HepG2 (cell line): Measurements from ENCODE around the gene TASP1. TPM values are rescaled to one million over a fixed set of nuclear protein-coding genes. Genes with fewer than 3 reads are reported as not detected.
A peak's percentile ranks its signal among the peaks of the same experiment; 100 is the strongest.

Experiments
- AFF4 ChIP-seq: sonication (generic); formaldehyde crosslinking; IDR thresholded peaks from 2 replicates; pipeline ENCODE4 v1.4.0; 2020; ENCODE audit warnings: missing genetic modification reagents
- CREM ChIP-seq, 2 experiments: sonication (generic) in 1 of 2; formaldehyde crosslinking in 1 of 2; IDR thresholded peaks; 2 replicates each; pipeline versions ENCODE4 v1.4.0 to v1.6.1; 2016 to 2020; ENCODE audit warnings: antibody characterized with exemption in 1 of 2, mild to moderate bottlenecking in 1 of 2, missing genetic modification reagents in 1 of 2
- CSRNP2 ChIP-seq: sonication (generic); formaldehyde crosslinking; conservative IDR thresholded peaks from 2 replicates; pipeline ENCODE4 v1.8.0; 2022; ENCODE audit warnings: low read depth, missing genetic modification reagents
- DMTF1 ChIP-seq: sonication (generic); formaldehyde crosslinking; IDR thresholded peaks from 2 replicates; pipeline ENCODE4 v1.4.0; 2020; ENCODE audit warnings: mild to moderate bottlenecking, missing genetic modification reagents
- GATAD1 ChIP-seq: IDR thresholded peaks from 2 replicates; pipeline ENCODE4 v1.6.1; 2016; ENCODE audit warnings: missing genetic modification reagents, missing compliant biosample characterization
- HDAC2 ChIP-seq: sonication (generic); formaldehyde crosslinking; IDR thresholded peaks from 2 replicates; pipeline ENCODE4 v1.4.0; 2020; ENCODE audit warnings: missing genetic modification reagents
- MAX ChIP-seq: IDR thresholded peaks from 2 replicates; pipeline ENCODE4 v1.6.1; 2012; ENCODE audit warnings: inconsistent platforms
- MLLT10 ChIP-seq: sonication (generic); formaldehyde crosslinking; IDR thresholded peaks from 2 replicates; pipeline ENCODE4 v1.4.0; 2020; ENCODE audit warnings: missing genetic modification reagents
- NFATC3 ChIP-seq: sonication (generic); formaldehyde crosslinking; IDR thresholded peaks from 2 replicates; pipeline ENCODE4 v1.5.1; 2020; ENCODE audit warnings: mild to moderate bottlenecking, missing genetic modification reagents
- ONECUT2 ChIP-seq: sonication (generic); formaldehyde crosslinking; IDR thresholded peaks from 2 replicates; pipeline ENCODE4 v1.4.0; 2020; ENCODE audit warnings: missing genetic modification reagents
- POGK ChIP-seq: sonication (generic); formaldehyde crosslinking; conservative IDR thresholded peaks from 2 replicates; pipeline ENCODE4 v1.8.0; 2022; ENCODE audit warnings: mild to moderate bottlenecking, moderate library complexity, missing genetic modification reagents
- POGZ ChIP-seq: sonication (generic); formaldehyde crosslinking; IDR thresholded peaks from 2 replicates; pipeline ENCODE4 v1.4.0; 2020; ENCODE audit warnings: mild to moderate bottlenecking, missing genetic modification reagents
- ZNF44 ChIP-seq: sonication (generic); formaldehyde crosslinking; IDR thresholded peaks from 2 replicates; pipeline ENCODE4 v1.5.1; 2020; ENCODE audit warnings: mild to moderate bottlenecking, missing genetic modification reagents
- ZNF543 ChIP-seq: sonication (generic); formaldehyde crosslinking; IDR thresholded peaks from 2 replicates; pipeline ENCODE4 v1.4.0; 2020; ENCODE audit warnings: mild to moderate bottlenecking, missing genetic modification reagents
- ZNF546 ChIP-seq: sonication (generic); formaldehyde crosslinking; conservative IDR thresholded peaks from 2 replicates; pipeline ENCODE4 v1.8.1; 2023; ENCODE audit warnings: mild to moderate bottlenecking, missing genetic modification reagents
- ZNF784 ChIP-seq: sonication (generic); formaldehyde crosslinking; IDR thresholded peaks from 2 replicates; pipeline ENCODE4 v1.5.1; 2020; ENCODE audit warnings: missing genetic modification reagents, mild to moderate bottlenecking, borderline replicate concordance
- ZNF883 ChIP-seq: sonication (generic); formaldehyde crosslinking; IDR thresholded peaks from 2 replicates; pipeline ENCODE4 v1.5.1; 2020; ENCODE audit warnings: mild to moderate bottlenecking, missing genetic modification reagents; ENCODE audit errors: not compliant biosample characterization
- polyA plus RNA-seq, 8 experiments: library from polyadenylated mRNA; depleted of rRNA in 3 of 8; stranded (reverse) in 7 of 8; unstranded in 1 of 8; fragments of >200 nt; fragmentation: Illumina TruSeq in 4 of 8; extraction: Trizol in 4 of 8; gene quantifications; 2 replicates each; pipeline versions ENCODE4 v1.2.1 to v1.2.3, GENCODE V29; 2011 to 2016; ENCODE audit warnings: low read depth in 4 of 8, missing spikeins in 1 of 8, mixed read lengths in 1 of 8; ENCODE audit not compliant: insufficient read depth in 1 of 8
- total RNA-seq, 5 experiments: library from RNA; depleted of rRNA; stranded (reverse); fragments of >200 nt; fragmentation: Illumina TruSeq; extraction: Trizol; gene quantifications; 2 replicates each; pipeline ENCODE4 v1.2.3, GENCODE V29; 2016; ENCODE audit warnings: low read depth in 1 of 5

The TASP1 gene
- total and polyA plus RNA-seq, 2 of the 13 experiments (the other 11 are each of a cell fraction or from before 2014, with no cell fraction given), result 10.0 to 25.2 TPM

GRCh38 chr20:13681248-13682125 is 42.8 kb upstream of the TASP1 start (continued):
- TF ChIP-seq ZNF543 (CRISPR knock-in tag) (no peak), MLLT10 (CRISPR knock-in tag) (no peak), CREM (IDR thresholded peaks at IDR 0.05) (no peak; the same call in 1 of the 2 replicates), CREM (CRISPR knock-in tag; IDR thresholded peaks at IDR 0.05) (no peak), MAX (peak; percentile 59), AFF4 (CRISPR knock-in tag) (no peak), ZNF883 (CRISPR knock-in tag) (no peak), DMTF1 (CRISPR knock-in tag) (no peak), HDAC2 (peak; percentile 87), POGZ (CRISPR knock-in tag) (peak; percentile 85), CSRNP2 (CRISPR knock-in tag) (no peak), ZNF44 (CRISPR knock-in tag) (no peak), POGK (CRISPR knock-in tag) (no peak; the same call in 1 of the 2 replicates), ZNF784 (CRISPR knock-in tag) (no peak), ONECUT2 (no peak), GATAD1 (CRISPR knock-in tag) (peak; percentile 65), NFATC3 (CRISPR knock-in tag) (no peak), ZNF546 (CRISPR knock-in tag) (no peak)
